Measurements from ENCODE around the gene ABHD17C. TPM values are rescaled to one million over a fixed set of nuclear protein-coding genes. Genes with fewer than 3 reads are reported as not detected.

The ABHD17C gene
- total RNA-seq, 2 experiments from 2014 or later: 0.47 to 0.70 TPM

GRCh38 chr15:80777826-80778620 is 82.9 kb downstream of the ABHD17C start:
- POLR2A ChIA-PET: interaction anchor here (0.7 kb wide), 1 partner anchor 20 kb away, joined by 3 read pairs; no protein-coding TSS in a partner anchor
- Histone ChIP-seq H2AFZ (ENCODE audit: low read length) (no peak overlapping the region), H4K20me1 (ENCODE audit: insufficient read depth, low read length) (no peaks in the 10 kb centered on the region), H3K36me3 (ENCODE audit: insufficient read depth, low read length) (no peaks in the 10 kb centered on the region), H3K4me3 (ENCODE audit: low read depth, low read length, poor library complexity, severe bottlenecking) (no peak overlapping the region), H3K27ac (ENCODE audit: low read depth, low read length, poor library complexity, severe bottlenecking) (no peak overlapping the region), H3K4me1 (ENCODE audit: insufficient read depth, low read length, poor library complexity, severe bottlenecking) (no peaks in the 10 kb centered on the region), H3K9me2 (ENCODE audit: insufficient read depth, low read length) (no peaks in the 10 kb centered on the region), H3K9me3 (ENCODE audit: low read length) (no peaks in the 10 kb centered on the region), H3K4me2 (ENCODE audit: low read length) (no peak overlapping the region), H3K79me2 (ENCODE audit: insufficient read depth, low read depth, low read length) (no peaks in the 10 kb centered on the region)
- no peak for DNase-seq (ENCODE audit: low spot score)
- no peak for TF ChIP-seq CTCF (conservative IDR thresholded peaks at IDR 0.05; ENCODE audit: low read length)
- no peak for TF ChIP-seq EZH2phosphoT487 (IDR thresholded peaks at IDR 0.05; ENCODE audit: borderline replicate concordance, low read depth, low read length)
- intact Hi-C loops (cut with micrococcal nuclease; ENCODE audit: unreplicated experiment): loop anchor here (2.0 to 10.0 kb wide), 2 partner anchors 213 to 323 kb away; no protein-coding TSS in a partner anchor
- CTCF ChIA-PET (ENCODE audit: unreplicated experiment): no interaction called here
- BruUV-seq (replicated peaks): no TSS peak

- CTCF ChIA-PET (ENCODE audit: unreplicated experiment): no interaction called here
- H3K4me1 ChIP-seq (ENCODE audit: insufficient read depth, low read length, poor library complexity, severe bottlenecking): no peaks in the 10 kb centered on the region
- intact Hi-C loops (cut with micrococcal nuclease; ENCODE audit: unreplicated experiment): loop anchor here (10.0 kb wide), 1 partner anchor 214 kb away; no protein-coding TSS in a partner anchor
Observed at GRCh38 chr15:80778621-80778963, 83.5 kb downstream of the ABHD17C start.

More at GRCh38 chr15:80778621-80778963, 83.5 kb downstream of the ABHD17C start:
- Histone ChIP-seq H3K9me2 (ENCODE audit: insufficient read depth, low read length) (no peaks in the 10 kb centered on the region), H3K27ac (ENCODE audit: low read depth, low read length, poor library complexity, severe bottlenecking) (no peak overlapping the region), H3K9me3 (ENCODE audit: low read length) (no peaks in the 10 kb centered on the region), H2AFZ (ENCODE audit: low read length) (no peak overlapping the region), H3K4me2 (ENCODE audit: low read length) (no peak overlapping the region), H3K4me3 (ENCODE audit: low read depth, low read length, poor library complexity, severe bottlenecking) (no peak overlapping the region), H3K36me3 (ENCODE audit: insufficient read depth, low read length) (no peaks in the 10 kb centered on the region), H4K20me1 (ENCODE audit: insufficient read depth, low read length) (no peaks in the 10 kb centered on the region), H3K79me2 (ENCODE audit: insufficient read depth, low read depth, low read length) (no peaks in the 10 kb centered on the region)
- no peak for TF ChIP-seq CTCF (conservative IDR thresholded peaks at IDR 0.05; ENCODE audit: low read length)
- no peak for TF ChIP-seq EZH2phosphoT487 (IDR thresholded peaks at IDR 0.05; ENCODE audit: borderline replicate concordance, low read depth, low read length)
- no peak for DNase-seq (ENCODE audit: low spot score)
- POLR2A ChIA-PET: no interaction called here
- BruUV-seq (replicated peaks): no TSS peak
